GM12864 (cell line): ENCODE results near the gene UQCR11.

ENCODE experiments used
- DNase-seq: peaks from one replicate; pipeline ENCODE4 v3.0.0-alpha.2; 2011; ENCODE audit warnings: low read depth
- H3K4me3 ChIP-seq: 2 replicates; pipeline ENCODE4 v1.5.1; 2011; ENCODE audit warnings: mild to moderate bottlenecking, low read depth, low read length, control low read depth
- TF ChIP-seq, protein P1 (sequence below): IDR thresholded peaks from 2 replicates; pipeline ENCODE4 v1.5.1; 2011; ENCODE audit warnings: low read depth, mild to moderate bottlenecking, moderate library complexity, low read length, control low read depth, inconsistent platforms; ENCODE audit errors: missing control alignments

UQCR11 gene

DNA sequence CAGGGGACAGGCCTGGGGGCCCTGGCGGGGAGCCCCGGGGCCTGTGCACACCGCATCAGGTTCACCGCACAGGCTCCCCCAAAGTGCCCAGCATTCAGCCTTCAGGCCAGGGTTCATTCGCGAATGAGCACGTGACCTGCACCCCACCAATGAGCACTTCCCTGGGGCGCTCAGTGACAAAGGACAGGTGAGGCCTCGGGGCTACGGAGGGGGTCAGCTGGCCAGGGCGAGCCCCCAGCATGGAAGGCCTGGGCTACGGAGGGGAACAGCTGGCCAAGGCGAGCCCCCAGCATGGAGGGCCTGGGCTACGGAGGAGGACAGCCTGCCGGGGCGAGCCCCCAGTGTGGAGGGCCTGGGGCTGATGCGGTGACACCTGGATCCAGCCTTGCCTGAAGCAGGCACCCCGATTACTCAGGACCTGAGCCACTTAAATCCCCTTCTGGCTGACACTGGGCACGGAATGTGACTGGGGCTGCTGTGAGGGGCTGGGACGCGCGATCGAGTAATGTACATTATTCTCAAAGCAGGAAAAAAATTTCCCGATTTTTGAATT is 24.1 kb upstream of the UQCR11 start:
- H3K4me3 ChIP-seq, result no peak overlapping the region
- TF ChIP-seq, protein P1, sequence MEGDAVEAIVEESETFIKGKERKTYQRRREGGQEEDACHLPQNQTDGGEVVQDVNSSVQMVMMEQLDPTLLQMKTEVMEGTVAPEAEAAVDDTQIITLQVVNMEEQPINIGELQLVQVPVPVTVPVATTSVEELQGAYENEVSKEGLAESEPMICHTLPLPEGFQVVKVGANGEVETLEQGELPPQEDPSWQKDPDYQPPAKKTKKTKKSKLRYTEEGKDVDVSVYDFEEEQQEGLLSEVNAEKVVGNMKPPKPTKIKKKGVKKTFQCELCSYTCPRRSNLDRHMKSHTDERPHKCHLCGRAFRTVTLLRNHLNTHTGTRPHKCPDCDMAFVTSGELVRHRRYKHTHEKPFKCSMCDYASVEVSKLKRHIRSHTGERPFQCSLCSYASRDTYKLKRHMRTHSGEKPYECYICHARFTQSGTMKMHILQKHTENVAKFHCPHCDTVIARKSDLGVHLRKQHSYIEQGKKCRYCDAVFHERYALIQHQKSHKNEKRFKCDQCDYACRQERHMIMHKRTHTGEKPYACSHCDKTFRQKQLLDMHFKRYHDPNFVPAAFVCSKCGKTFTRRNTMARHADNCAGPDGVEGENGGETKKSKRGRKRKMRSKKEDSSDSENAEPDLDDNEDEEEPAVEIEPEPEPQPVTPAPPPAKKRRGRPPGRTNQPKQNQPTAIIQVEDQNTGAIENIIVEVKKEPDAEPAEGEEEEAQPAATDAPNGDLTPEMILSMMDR, result no peak
- no peak for DNase-seq

DNA sequence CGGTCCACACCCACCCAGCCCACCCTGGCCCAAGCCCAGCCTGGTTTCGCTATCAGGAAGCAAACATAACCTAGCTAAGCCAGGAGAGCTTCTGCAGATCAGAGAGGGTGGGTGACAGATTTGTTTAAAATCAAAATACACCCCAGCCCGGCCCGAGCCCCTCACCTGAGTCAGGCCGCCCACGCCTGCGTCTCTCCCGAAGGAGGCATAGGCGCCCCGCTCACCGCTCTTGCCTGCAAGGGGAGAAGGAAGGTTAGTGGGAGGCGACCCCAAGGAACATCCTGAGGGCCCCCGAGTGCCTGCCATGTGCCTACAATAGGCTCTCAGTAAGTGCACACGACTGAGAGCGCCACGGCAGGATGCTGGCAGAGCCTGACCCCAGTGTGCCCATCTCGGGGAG is 21.9 kb upstream of the UQCR11 start:
- DNase-seq, result no peak
- H3K4me3 ChIP-seq, result no peak overlapping the region
- TF ChIP-seq, protein P1, result no peak

DNA sequence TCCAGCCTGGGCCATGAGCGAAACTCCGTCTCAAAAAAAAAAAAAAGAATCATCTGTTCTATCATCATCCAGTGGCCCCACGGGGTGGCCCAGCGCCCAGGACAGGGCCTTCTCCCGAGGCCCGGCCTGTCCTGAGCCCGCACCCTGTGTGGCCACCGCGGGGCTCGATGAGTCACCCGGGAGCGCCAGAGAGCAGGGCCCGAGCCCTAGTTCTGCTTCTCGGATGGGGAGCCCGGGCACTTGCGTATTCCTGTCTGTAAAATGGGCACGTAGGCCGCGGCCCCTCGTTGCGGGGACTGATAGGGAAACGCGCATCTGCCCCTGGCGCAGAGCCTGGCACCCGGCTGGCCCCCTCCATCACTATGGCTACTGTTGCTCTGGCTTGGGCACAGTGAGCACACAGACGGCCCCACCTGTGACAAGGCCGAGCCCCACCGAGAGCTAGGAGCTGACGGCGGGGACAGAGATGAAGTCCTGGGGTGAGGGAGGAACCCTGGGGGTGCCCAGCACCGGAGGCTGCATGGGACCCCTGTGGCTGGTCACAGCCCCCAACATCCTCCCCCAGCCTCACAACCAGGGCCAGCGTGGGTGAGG is 21.3 kb upstream of the UQCR11 start:
- H3K4me3 ChIP-seq, result no peak overlapping the region
- DNase-seq, result no peak
- TF ChIP-seq, protein P1, result no peak

DNA sequence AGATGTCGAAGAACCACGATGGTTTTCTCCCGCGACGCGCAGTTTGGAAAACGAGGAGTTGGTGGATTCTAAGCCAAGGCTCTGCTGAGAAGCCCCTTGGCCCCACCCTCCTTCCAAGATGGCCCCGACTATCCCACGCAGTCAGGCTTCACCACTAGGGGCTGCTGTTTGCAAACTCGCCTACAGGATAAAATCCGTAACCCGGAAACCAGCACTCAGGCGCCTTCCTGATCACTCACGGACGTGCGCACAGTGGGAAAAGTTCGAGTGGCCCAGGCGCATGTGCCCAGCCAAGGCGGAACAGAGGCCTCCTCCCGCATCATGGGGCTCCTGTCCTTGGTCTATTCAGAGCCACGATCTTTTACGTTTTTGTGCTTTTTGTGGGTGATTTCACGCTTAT is 19.2 kb upstream of the UQCR11 start:
- H3K4me3 ChIP-seq, result no peak overlapping the region
- DNase-seq, result no peak
- TF ChIP-seq, protein P1, result peak; percentile 80

DNA sequence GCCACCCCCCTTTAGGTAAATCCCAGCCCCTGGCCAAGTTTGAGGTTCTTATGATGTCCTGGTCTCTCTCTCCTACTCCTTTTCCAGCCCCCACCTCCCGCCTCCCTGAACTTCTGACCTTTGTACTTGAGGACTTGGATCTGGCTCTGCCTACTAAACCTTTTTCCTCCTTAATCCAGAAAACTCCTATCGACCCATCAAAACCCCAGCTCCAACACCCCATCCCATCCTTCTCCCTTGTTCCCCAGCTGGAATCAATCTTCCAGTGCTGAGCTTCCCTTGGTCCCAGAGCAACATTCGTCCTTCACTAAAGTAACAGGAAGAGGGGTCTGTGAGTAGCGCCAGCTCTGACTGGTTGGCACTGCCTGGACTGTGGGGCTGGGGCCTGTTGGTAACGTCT is 17.3 kb upstream of the UQCR11 start:
- DNase-seq, result no peak
- TF ChIP-seq, protein P1, result no peak
- no peak overlapping the region for H3K4me3 ChIP-seq

DNA sequence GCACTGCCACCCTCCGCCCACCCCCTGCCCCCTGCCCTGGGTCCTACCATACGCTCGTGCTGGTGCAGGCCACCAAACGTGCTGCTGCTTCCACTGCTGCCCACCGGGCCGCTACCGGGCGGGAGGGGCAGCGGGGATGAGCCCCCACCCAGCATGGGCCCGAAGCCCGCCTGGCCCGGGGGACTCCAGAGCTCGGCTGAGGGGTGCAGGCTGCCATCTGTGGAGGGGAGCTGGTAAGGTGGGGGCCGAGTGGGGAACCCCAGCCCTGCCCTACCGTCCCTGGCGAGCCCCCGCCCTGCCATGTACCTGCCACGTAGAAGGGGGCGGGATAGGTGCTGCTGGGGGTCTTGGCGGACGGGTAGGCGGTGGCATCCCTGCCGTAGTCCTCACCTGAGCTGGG is 16.7 kb upstream of the UQCR11 start:
- TF ChIP-seq, protein P1, result no peak
- H3K4me3 ChIP-seq, result no peak overlapping the region
- no peak for DNase-seq

DNA sequence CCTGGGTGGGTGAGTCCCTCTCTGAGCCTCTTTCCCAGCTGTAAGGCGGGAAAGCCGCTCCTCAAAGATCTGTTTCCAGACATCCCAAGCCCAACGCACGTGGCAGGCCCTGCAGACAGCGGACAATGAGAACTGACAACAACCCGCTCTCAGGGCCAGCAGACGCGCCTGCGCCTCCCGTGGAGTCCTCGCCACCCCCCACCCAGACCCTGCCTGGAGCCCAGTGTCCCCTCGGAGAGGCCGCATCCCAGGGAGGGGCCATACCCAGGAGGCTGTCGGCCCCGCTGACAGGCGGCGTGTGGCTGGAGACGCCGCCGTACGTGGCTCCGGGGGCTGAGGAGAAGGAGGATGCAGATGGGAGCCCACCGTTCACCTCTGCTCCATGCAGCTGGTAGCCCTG is 16.3 kb upstream of the UQCR11 start:
- no peak for DNase-seq
- no peak overlapping the region for H3K4me3 ChIP-seq
- TF ChIP-seq, protein P1, result no peak
